Measurements from ENCODE around the gene CKLF. TPM values are rescaled to one million over a fixed set of nuclear protein-coding genes. Genes with fewer than 3 reads are reported as not detected.

CKLF gene
- total RNA-seq, result 10 to 100 TPM in 1 of 2 donors, 1 to 10 TPM in 1; 9.5 to 36.1 TPM
- 10 to 100 TPM; 19.3 to 23.6 TPM for polyA plus RNA-seq

GRCh38 chr16:66552286-66553177 lies at the start of gene CKLF:
TSS of gene CKLF (plus strand) at chr16:66552576. CDS start at chr16:66552716, 140 bp downstream.
- no peaks in the 10 kb centered on the region for H3K36me3 ChIP-seq (ENCODE audit: control insufficient read depth in 4 of 4, insufficient read depth in 3 of 4, low read depth in 1 of 4, low read length in 3 of 4)
- H3K4me1 ChIP-seq (ENCODE audit: control insufficient read depth in 4 of 4, insufficient read depth in 4 of 4, low read length in 3 of 4), result peaks cover 2 to 31% (median 22%) of the 10 kb centered on the region in 4 donors
- peak within 1 kb of the TSS; percentile 92 to 97 for H3K27ac ChIP-seq (ENCODE audit: low read depth in 1 of 2, low read length in 2 of 2)
- H3K27me3 ChIP-seq (ENCODE audit: control insufficient read depth in 4 of 4, insufficient read depth in 4 of 4, low read length in 3 of 4), result no peaks in the 10 kb centered on the region
- H3K9ac ChIP-seq (ENCODE audit: low read depth in 1 of 2, low read length in 2 of 2), result peak within 1 kb of the TSS; percentile 76 to 85
- H3K4me3 ChIP-seq (ENCODE audit: low read depth in 1 of 3, low read length in 3 of 3), result peak within 1 kb of the TSS; percentile 57 to 96 (median 88)
- H3K9me3 ChIP-seq (ENCODE audit: control insufficient read depth in 4 of 4, low read length in 3 of 4), result no peaks in the 10 kb centered on the region
- WGBS, result 9% methylated on average over 63 of the region's 63 CpGs
- no peak for TF ChIP-seq JUND (IDR thresholded peaks at IDR 0.05)
- TF ChIP-seq YY1 (IDR thresholded peaks at IDR 0.05), result peak; percentile 82
- TF ChIP-seq RXRA (IDR thresholded peaks at IDR 0.05), result no peak
- TF ChIP-seq FOXA2 (IDR thresholded peaks at IDR 0.05), result no peak
- no peak for TF ChIP-seq ATF3 (IDR thresholded peaks at IDR 0.05)
- TF ChIP-seq EGR1 (IDR thresholded peaks at IDR 0.05; ENCODE audit: low read depth in 2 of 2), result no peak
- TF ChIP-seq NR2F2 (IDR thresholded peaks at IDR 0.05), result no peak
- TF ChIP-seq GABPA (IDR thresholded peaks at IDR 0.05 in 1 of 2, conservative IDR thresholded peaks at IDR 0.05 in 1 of 2), result no peak
- TF ChIP-seq CTCF (IDR thresholded peaks at IDR 0.05; ENCODE audit: low read depth, low read length, missing input control), result no peak
- TF ChIP-seq ZBTB33 (IDR thresholded peaks at IDR 0.05), result peak; percentile 97
- no peak for TF ChIP-seq HNF4A (conservative IDR thresholded peaks at IDR 0.05)
- no peak for TF ChIP-seq SP1 (IDR thresholded peaks at IDR 0.05)
- peak in 1 of 2 donors; percentile 32 for TF ChIP-seq RAD21 (IDR thresholded peaks at IDR 0.05)
- TF ChIP-seq FOXA1 (IDR thresholded peaks at IDR 0.05), result no peak
- peak; percentile 60 for TF ChIP-seq TAF1 (conservative IDR thresholded peaks at IDR 0.05)
- peak; percentile 74 for TF ChIP-seq REST (IDR thresholded peaks at IDR 0.05)
- TF ChIP-seq MAX (IDR thresholded peaks at IDR 0.05), result peak; percentile 92
- DNase-seq (ENCODE audit: low spot score), result peak; percentile 91

Measured in liver (tissue), 9 donors.